Neural crest cell (in vitro differentiated cells): Measurements from ENCODE around the gene FUT4. TPM values are rescaled to one million over a fixed set of nuclear protein-coding genes. Genes with fewer than 3 reads are reported as not detected.
"Not testable (repeated sequence)": the region's sequence is repeated elsewhere in the genome, so short reads cannot be mapped to it uniquely, and the experiment has no call there.

Experiments used
- DNase-seq: peaks from one replicate; pipeline ENCODE4 v3.0.0; 2021; ENCODE audit warnings: low read depth, mixed read lengths, low spot score
- H3K27ac Mint-ChIP-seq: one replicate; pipeline ENCODE4 v1.8.0; 2021; ENCODE audit warnings: mild to moderate bottlenecking, mixed read lengths; ENCODE audit not compliant: unreplicated experiment
- H3K27me3 Mint-ChIP-seq: 2 replicates; pipeline ENCODE4 v1.8.0; 2021; ENCODE audit warnings: low read depth, mild to moderate bottlenecking, mixed read lengths
- H3K36me3 Mint-ChIP-seq: 2 replicates; pipeline ENCODE4 v1.8.0; 2021; ENCODE audit warnings: low read depth, mild to moderate bottlenecking, mixed read lengths
- H3K4me1 Mint-ChIP-seq: 2 replicates; pipeline ENCODE4 v1.8.0; 2021; ENCODE audit warnings: mixed read lengths
- H3K4me3 Mint-ChIP-seq: one replicate; pipeline ENCODE4 v1.8.0; 2021; ENCODE audit warnings: mild to moderate bottlenecking, mixed read lengths
- H3K9me3 Mint-ChIP-seq: 2 replicates; pipeline ENCODE4 v1.8.0; 2021; ENCODE audit warnings: mixed read lengths
- CTCF ChIP-seq: fragments of 200-600 bp; sonication (generic); conservative IDR thresholded peaks from 2 replicates; pipeline ENCODE4 v1.5.0; 2021; ENCODE audit warnings: antibody characterized with exemption, mild to moderate bottlenecking
- long read RNA-seq: library from polyadenylated mRNA; unstranded; transcript quantifications from one replicate; pipeline ENCODE4 v2.0.0, GENCODE V29; 2020
- total RNA-seq: library from RNA; stranded (reverse); gene quantifications from 2 replicates; pipeline ENCODE4 v1.2.1, GENCODE V29; 2021

FUT4 gene
- 5.2 and 5.9 TPM in 2 replicates for total RNA-seq
- long read RNA-seq, full-length matches to known transcripts = 1 of 1 reads
- long read RNA-seq, partial matches to known transcripts = 0 of 1 reads
- long read RNA-seq, other reads (novel, unspliced or antisense) = 0 of 1 reads

GRCh38 chr11:94543695-94544645, at the start of gene FUT4:
Gene FUT4 (plus strand): TSS chr11:94543921. CDS start chr11:94544134, 213 bp downstream.
- peak; percentile 70 for DNase-seq
- peak; percentile 7 for TF ChIP-seq CTCF
- H3K4me1 Mint-ChIP-seq = peaks cover 31% of the 10 kb centered on the region
- no peaks in the 10 kb centered on the region for H3K9me3 Mint-ChIP-seq
- peak within 1 kb of the TSS; percentile 92 for H3K4me3 Mint-ChIP-seq
- H3K36me3 Mint-ChIP-seq = peaks cover 2% of the 10 kb centered on the region
- H3K27ac Mint-ChIP-seq = peak within 1 kb of the TSS; percentile 99
- peaks cover 11% of the 10 kb centered on the region for H3K27me3 Mint-ChIP-seq

DNA sequence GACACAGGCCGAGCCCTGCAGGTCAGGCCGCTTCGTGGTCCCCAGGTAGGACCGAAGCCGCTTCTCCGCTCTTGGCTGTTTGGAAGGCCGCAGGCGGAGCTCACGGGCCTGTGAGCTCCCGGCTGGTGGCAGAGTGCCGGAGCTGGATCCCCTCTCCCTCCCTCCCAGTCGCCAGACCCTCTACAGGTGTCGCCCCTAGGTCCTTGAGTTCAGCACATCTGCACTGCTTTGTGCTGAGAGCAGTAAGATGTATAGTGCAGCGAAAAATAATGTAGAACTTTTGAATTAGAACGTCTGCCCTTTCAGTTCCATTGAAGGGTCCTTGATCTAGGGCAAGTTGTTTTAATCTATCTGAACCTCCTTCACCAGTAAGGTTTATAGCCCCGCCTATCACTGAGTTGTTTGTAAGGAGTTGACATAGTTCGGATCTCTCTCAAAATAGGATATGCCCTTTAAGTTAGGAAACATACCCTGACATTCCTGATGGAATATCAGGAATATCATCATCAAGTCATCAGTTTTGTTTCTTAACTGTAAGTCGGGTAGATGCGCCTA, 49.5 kb upstream of the FUT4 start:
- H3K4me3 Mint-ChIP-seq = peak overlapping the region; percentile 98
- H3K27me3 Mint-ChIP-seq = no peaks in the 10 kb centered on the region
- H3K9me3 Mint-ChIP-seq = no peaks in the 10 kb centered on the region
- DNase-seq = no peak
- no peak for TF ChIP-seq CTCF
- peak overlapping the region; percentile 13 for H3K27ac Mint-ChIP-seq
- peaks cover 21% of the 10 kb centered on the region for H3K4me1 Mint-ChIP-seq
- H3K36me3 Mint-ChIP-seq = peaks cover 11% of the 10 kb centered on the region

GRCh38 chr11:94500181-94500580, 43.5 kb upstream of the FUT4 start:
- H3K36me3 Mint-ChIP-seq = peaks cover 4% of the 10 kb centered on the region
- H3K27me3 Mint-ChIP-seq = no peaks in the 10 kb centered on the region
- no peak overlapping the region for H3K27ac Mint-ChIP-seq
- peaks cover 1% of the 10 kb centered on the region for H3K4me1 Mint-ChIP-seq
- H3K4me3 Mint-ChIP-seq = no peak overlapping the region
- no peak for TF ChIP-seq CTCF
- H3K9me3 Mint-ChIP-seq = no peaks in the 10 kb centered on the region
- DNase-seq = no peak

GRCh38 chr11:94501522-94501921, 42.2 kb upstream of the FUT4 start:
- H3K27me3 Mint-ChIP-seq = peaks cover 6% of the 10 kb centered on the region
- H3K4me3 Mint-ChIP-seq = no peak overlapping the region
- peaks cover 4% of the 10 kb centered on the region for H3K36me3 Mint-ChIP-seq
- H3K9me3 Mint-ChIP-seq = no peaks in the 10 kb centered on the region
- no peak for DNase-seq
- no peaks in the 10 kb centered on the region for H3K4me1 Mint-ChIP-seq
- H3K27ac Mint-ChIP-seq = no peak overlapping the region
- peak; percentile 24 for TF ChIP-seq CTCF

DNA sequence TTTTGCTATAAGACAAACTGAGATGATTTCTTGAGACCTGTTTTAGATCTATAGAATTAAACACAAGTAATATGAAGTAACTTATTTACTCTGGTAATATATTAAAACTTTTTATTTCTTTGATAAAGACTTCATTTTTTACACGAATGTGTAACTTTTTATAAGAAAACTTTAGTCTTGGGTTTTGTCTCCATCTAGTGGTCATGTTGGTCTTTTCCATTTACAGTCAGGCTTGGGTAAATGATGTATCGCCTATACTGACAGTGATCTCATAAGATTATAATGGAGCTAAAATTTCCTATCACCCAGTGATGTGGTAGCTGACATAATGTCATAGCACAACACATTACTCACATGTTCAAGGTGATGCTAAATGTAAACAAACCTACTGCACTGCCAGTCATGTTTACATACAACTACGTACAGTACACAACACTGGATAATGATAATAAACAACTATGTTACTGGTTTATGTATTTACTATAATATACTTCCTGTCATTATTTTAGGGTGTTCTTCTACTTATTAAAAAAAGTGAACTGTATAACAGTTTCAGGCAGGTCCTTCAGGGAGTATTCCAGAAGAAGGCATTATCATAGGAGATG, 38.9 kb upstream of the FUT4 start:
- no peaks in the 10 kb centered on the region for H3K9me3 Mint-ChIP-seq
- H3K4me1 Mint-ChIP-seq = no peaks in the 10 kb centered on the region
- peaks cover 22% of the 10 kb centered on the region for H3K27me3 Mint-ChIP-seq
- no peak for DNase-seq
- no peak overlapping the region for H3K27ac Mint-ChIP-seq
- TF ChIP-seq CTCF = peak; percentile 89
- H3K4me3 Mint-ChIP-seq = no peak overlapping the region
- H3K36me3 Mint-ChIP-seq = no peaks in the 10 kb centered on the region

GRCh38 chr11:94506513-94506912, 37.2 kb upstream of the FUT4 start:
- not testable (repeated sequence) for DNase-seq, H3K4me1 Mint-ChIP-seq, H3K36me3 Mint-ChIP-seq, H3K4me3 Mint-ChIP-seq, H3K27ac Mint-ChIP-seq, H3K9me3 Mint-ChIP-seq
- peaks cover 30% of the 10 kb centered on the region for H3K27me3 Mint-ChIP-seq
